H1 (cell line): ENCODE results near the gene ANO9.

Source experiments
- ATF2 ChIP-seq: IDR thresholded peaks from 2 replicates; pipeline ENCODE4 v1.6.1; 2012; ENCODE audit warnings: low read length, inconsistent platforms
- CHD2 ChIP-seq: IDR thresholded peaks from 2 replicates; pipeline ENCODE4 v1.6.1; 2012; ENCODE audit warnings: low read length, improper control_type of control experiment
- EGR1 ChIP-seq: IDR thresholded peaks from 2 replicates; pipeline ENCODE4 v1.6.1; 2011; ENCODE audit warnings: low read depth, low read length, borderline replicate concordance
- EP300 ChIP-seq, 2 experiments: IDR thresholded peaks; 1 replicate in 1 of 2; 2 replicates in 1 of 2; pipeline ENCODE4 v1.6.1; 2011 to 2012; ENCODE audit warnings: low read depth in 2 of 2, low read length in 2 of 2, mild to moderate bottlenecking in 2 of 2, borderline replicate concordance in 1 of 2, inconsistent platforms in 1 of 2, moderate library complexity in 1 of 2
- GABPA ChIP-seq: IDR thresholded peaks from 2 replicates; pipeline ENCODE4 v1.6.1; 2011; ENCODE audit warnings: mild to moderate bottlenecking, low read length, moderate library complexity, borderline replicate concordance; ENCODE audit not compliant: insufficient read depth
- HDAC2 ChIP-seq, 2 experiments: fragments of 300-600 bp in 1 of 2; sonication (generic) in 1 of 2; IDR thresholded peaks; 2 replicates each; pipeline ENCODE4 v1.6.1; 2011 to 2012; ENCODE audit warnings: low read depth in 2 of 2, low read length in 2 of 2, mild to moderate bottlenecking in 2 of 2, moderate library complexity in 2 of 2, borderline replicate concordance in 1 of 2, inconsistent platforms in 1 of 2
- KDM1A ChIP-seq: fragments of 200-600, 300-600 bp; sonication (generic); IDR thresholded peaks from 2 replicates; pipeline ENCODE4 v1.7.1; 2016; ENCODE audit warnings: mild to moderate bottlenecking, low read length, borderline replicate concordance
- POLR2A ChIP-seq, 2 experiments: IDR thresholded peaks; 1 replicate in 1 of 2; 2 replicates in 1 of 2; pipeline ENCODE4 v1.6.1; 2011; ENCODE audit warnings: low read depth in 2 of 2, low read length in 2 of 2, mild to moderate bottlenecking in 2 of 2; ENCODE audit errors: control extremely low read depth in 1 of 2
- POU5F1 ChIP-seq: IDR thresholded peaks from 2 replicates; pipeline ENCODE4 v1.6.1; 2011; ENCODE audit warnings: low read depth, mild to moderate bottlenecking, low read length, moderate library complexity
- RAD21 ChIP-seq, 2 experiments: IDR thresholded peaks in 1 of 2; conservative IDR thresholded peaks in 1 of 2; 2 replicates each; pipeline ENCODE4 v1.6.1; 2011; ENCODE audit warnings: low read depth in 2 of 2, low read length in 2 of 2, improper control_type of control experiment in 1 of 2, inconsistent platforms in 1 of 2, mild to moderate bottlenecking in 1 of 2, moderate library complexity in 1 of 2
- RFX5 ChIP-seq: IDR thresholded peaks from 2 replicates; pipeline ENCODE4 v1.6.1; 2011; ENCODE audit warnings: low read depth, low read length, improper control_type of control experiment, borderline replicate concordance
- USF2 ChIP-seq: IDR thresholded peaks from 2 replicates; pipeline ENCODE4 v1.6.1; 2011; ENCODE audit warnings: low read length, improper control_type of control experiment
- YY1 ChIP-seq: IDR thresholded peaks from 2 replicates; pipeline ENCODE4 v1.6.1; 2011; ENCODE audit warnings: low read depth, mild to moderate bottlenecking, low read length
- TF ChIP-seq, protein P1 (sequence below), 3 experiments: IDR thresholded peaks; 1 replicate in 2 of 3; 2 replicates in 1 of 3; pipeline versions ENCODE4 v1.5.1 to v1.6.1; 2011; ENCODE audit warnings: low read length in 3 of 3, mild to moderate bottlenecking in 3 of 3, inconsistent platforms in 2 of 3, low read depth in 1 of 3, moderate library complexity in 1 of 3; ENCODE audit not compliant: insufficient read depth in 1 of 3; ENCODE audit errors: control extremely low read depth in 1 of 3

DNA sequence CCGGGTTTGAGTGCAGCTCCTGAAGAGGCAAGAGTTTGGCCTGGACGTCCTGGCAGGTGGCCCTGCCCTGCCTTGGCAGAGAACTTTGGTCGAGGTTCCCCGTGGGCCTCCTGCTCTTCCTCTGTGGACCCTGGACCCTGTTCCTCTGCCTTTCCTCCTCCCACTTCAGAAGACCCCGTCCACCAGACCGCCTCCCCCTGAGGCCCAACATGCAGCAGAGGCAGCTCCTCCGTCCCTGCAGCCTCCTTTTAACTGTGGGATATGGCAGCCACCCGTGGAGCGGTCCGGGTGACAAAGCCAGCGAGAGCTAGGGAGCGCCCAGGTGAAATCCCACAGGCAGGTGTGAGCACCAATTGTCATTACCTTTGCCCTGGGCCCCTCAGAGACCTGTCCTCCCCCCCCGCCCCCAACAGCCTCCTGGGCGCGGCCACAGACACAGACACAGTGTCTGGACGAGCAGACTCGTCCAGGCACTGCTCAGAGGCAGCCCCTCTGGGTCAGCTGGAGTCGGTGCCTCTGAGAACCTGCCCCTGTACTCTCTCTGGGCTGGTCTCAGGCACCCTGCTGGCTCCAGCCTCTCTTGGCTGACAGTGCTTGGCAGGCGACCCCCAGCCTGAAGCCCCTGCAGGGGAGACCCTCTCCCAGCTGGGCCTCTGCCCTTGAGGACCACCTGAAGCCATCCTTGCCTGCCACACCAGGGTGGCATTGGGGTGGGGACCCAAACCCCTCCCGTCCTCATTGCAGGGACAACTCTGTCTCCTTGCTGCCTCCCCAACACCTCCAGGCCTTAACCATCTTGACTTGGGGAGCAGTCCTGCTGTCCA is 4.2 kb upstream of the ANO9 start:
- TF ChIP-seq, protein P1, sequence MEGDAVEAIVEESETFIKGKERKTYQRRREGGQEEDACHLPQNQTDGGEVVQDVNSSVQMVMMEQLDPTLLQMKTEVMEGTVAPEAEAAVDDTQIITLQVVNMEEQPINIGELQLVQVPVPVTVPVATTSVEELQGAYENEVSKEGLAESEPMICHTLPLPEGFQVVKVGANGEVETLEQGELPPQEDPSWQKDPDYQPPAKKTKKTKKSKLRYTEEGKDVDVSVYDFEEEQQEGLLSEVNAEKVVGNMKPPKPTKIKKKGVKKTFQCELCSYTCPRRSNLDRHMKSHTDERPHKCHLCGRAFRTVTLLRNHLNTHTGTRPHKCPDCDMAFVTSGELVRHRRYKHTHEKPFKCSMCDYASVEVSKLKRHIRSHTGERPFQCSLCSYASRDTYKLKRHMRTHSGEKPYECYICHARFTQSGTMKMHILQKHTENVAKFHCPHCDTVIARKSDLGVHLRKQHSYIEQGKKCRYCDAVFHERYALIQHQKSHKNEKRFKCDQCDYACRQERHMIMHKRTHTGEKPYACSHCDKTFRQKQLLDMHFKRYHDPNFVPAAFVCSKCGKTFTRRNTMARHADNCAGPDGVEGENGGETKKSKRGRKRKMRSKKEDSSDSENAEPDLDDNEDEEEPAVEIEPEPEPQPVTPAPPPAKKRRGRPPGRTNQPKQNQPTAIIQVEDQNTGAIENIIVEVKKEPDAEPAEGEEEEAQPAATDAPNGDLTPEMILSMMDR (IDR thresholded peaks at IDR 0.05; ENCODE audit: control extremely low read depth in 1 of 3, insufficient read depth in 1 of 3, low read depth in 1 of 3, low read length in 3 of 3) = no peak
- TF ChIP-seq YY1 (no peak), GABPA (no peak), EP300 (IDR thresholded peaks at IDR 0.05; ENCODE audit: borderline replicate concordance in 1 of 2, low read depth in 2 of 2, low read length in 2 of 2) (no peak), USF2 (no peak), RFX5 (no peak), POLR2A (IDR thresholded peaks at IDR 0.05; ENCODE audit: control extremely low read depth in 1 of 2, low read depth in 2 of 2, low read length in 2 of 2) (no peak), KDM1A (no peak), ATF2 (no peak), HDAC2 (IDR thresholded peaks at IDR 0.05; ENCODE audit: borderline replicate concordance in 1 of 2, low read depth in 2 of 2, low read length in 2 of 2) (no peak), RAD21 (IDR thresholded peaks at IDR 0.05 in 1 of 2, conservative IDR thresholded peaks at IDR 0.05 in 1 of 2; ENCODE audit: low read depth in 2 of 2, low read length in 2 of 2) (no peak), EGR1 (no peak), POU5F1 (no peak), CHD2 (no peak)
